ENCODE results near the gene ARL13B.

ARL13B gene

DNA sequence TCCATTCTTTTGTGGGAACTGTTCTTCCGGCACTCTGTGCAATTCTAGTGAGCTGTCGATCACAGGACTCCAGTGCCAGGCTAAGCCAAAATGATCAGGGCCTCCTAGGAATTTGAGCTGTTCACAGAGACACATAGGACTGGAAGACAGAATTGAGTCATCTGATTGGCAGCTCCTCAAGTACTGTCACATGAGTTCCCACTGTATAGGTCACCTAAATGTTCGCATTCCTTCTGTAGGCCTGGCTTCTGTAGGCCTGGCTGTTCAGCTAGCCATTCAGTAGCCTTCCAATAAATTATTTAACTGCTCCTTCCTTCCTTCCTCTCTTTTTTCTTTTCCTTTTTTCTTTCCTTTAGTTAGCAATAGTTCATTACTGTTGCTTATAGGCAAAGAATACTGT is 10.5 kb upstream of the ARL13B start:
- no peaks in the 10 kb centered on the region for H3K9me3 ChIP-seq (ENCODE audit: control insufficient read depth, insufficient read depth, low read length)
- no peak overlapping the region for H3K4me3 ChIP-seq (ENCODE audit: low read length)
- no peaks in the 10 kb centered on the region; the same call in 1 of the 2 replicates for H3K27me3 ChIP-seq (ENCODE audit: control insufficient read depth, insufficient read depth, low read length)
- H3K4me1 ChIP-seq (ENCODE audit: control insufficient read depth, insufficient read depth, low read length), result no peaks in the 10 kb centered on the region
- DNase-seq (ENCODE audit: low read depth, low spot score), result no peak
- H3K27ac ChIP-seq (ENCODE audit: low read length), result no peak overlapping the region
- WGBS (ENCODE audit: insufficient coverage, insufficient read length), result no CpG with 5 or more reads among the region's 3 CpGs
- no peaks in the 10 kb centered on the region for H3K36me3 ChIP-seq (ENCODE audit: control insufficient read depth, insufficient read depth, low read length)

DNA sequence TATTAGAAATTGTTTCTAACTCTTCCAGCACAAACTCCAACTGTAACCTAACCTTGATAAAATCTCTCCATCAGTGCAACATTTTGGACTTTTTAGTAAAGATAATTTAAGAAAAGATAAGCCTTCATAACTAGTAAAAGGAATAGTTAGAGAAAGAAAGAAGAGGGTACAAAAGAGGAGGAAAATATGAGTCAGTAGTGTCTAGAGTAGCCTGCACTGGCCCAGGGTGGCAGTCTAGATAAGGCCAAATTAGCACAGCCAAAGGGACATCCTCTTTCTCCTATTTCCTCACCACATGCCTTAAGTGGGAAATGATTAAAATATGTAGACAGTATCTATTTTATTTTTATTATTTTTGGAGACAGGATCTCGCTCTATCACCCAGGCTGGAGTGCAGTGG is 10.0 kb upstream of the ARL13B start:
- Histone ChIP-seq H3K9me3 (ENCODE audit: control insufficient read depth, insufficient read depth, low read length) (no peaks in the 10 kb centered on the region), H3K27me3 (ENCODE audit: control insufficient read depth, insufficient read depth, low read length) (no peaks in the 10 kb centered on the region; the same call in 1 of the 2 replicates), H3K27ac (ENCODE audit: low read length) (no peak overlapping the region), H3K36me3 (ENCODE audit: control insufficient read depth, insufficient read depth, low read length) (no peaks in the 10 kb centered on the region), H3K4me1 (ENCODE audit: control insufficient read depth, insufficient read depth, low read length) (no peaks in the 10 kb centered on the region), H3K4me3 (ENCODE audit: low read length) (no peak overlapping the region)
- DNase-seq (ENCODE audit: low read depth, low spot score), result no peak
- no CpG with 5 or more reads among the region's 1 CpG for WGBS (ENCODE audit: insufficient coverage, insufficient read length)

DNA sequence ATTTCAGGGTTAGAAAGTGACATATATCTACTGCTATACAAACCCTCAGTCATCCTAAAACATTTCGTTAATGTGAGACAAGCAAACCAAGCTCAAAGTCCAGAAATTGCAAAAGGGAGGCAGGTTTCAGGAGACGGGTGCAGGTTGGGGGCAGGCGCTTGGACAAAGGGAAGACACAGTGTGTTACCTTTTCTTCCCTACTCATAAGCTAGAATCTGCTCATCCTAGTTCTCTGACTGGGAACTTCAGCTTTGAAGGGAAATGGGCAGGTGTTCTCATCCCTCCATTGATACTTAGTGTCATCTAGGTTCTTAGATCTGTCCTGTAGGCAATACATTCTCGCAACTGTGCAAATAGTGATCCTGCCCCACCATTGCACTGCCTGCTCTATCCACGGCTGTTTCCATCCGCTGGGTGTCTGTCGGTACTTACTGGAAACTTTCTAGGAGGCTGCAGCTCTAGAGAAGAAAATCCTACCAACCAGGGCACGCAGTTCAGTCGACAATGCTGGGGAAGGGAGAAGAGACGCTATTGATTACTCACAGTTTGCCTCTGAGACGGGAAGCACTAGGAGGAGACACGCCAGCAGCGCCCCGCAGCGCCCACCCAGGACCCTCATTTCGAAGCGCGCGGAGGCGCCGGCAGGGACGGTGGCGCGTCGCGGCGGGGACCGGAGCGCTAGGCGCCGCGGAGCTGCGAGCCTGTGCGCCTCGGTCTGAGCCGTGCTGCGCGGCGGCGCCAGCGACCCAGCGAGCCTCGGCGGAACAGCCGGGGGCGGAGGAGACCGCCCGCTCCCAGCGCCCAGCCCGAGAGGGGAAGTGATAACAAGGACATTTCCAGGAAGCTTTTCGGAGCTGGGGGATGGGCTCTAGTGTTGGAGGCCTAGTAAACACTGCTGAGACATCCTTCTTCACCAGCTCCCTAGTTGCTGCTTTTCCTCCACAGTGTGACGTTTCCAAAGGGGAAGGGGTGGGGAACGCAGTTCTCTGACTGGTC is 6.5 kb upstream of the ARL13B start, which contains the start of gene PROS1:
PROS1 (minus strand) TSS at position 766 of the 996 bp plus-strand sequence; CDS start at position 619, 147 bp downstream.
- Histone ChIP-seq H3K36me3 (ENCODE audit: control insufficient read depth, insufficient read depth, low read length) (no peaks in the 10 kb centered on the region), H3K4me1 (ENCODE audit: control insufficient read depth, insufficient read depth, low read length) (no peaks in the 10 kb centered on the region), H3K27me3 (ENCODE audit: control insufficient read depth, insufficient read depth, low read length) (no peaks in the 10 kb centered on the region; the same call in 1 of the 2 replicates), H3K4me3 (ENCODE audit: low read length) (peak within 1 kb of the TSS; percentile 61), H3K27ac (ENCODE audit: low read length) (no peak within 1 kb of the TSS), H3K9me3 (ENCODE audit: control insufficient read depth, insufficient read depth, low read length) (no peaks in the 10 kb centered on the region)
- WGBS (ENCODE audit: insufficient coverage, insufficient read length), result no CpG with 5 or more reads among the region's 53 CpGs
- DNase-seq (ENCODE audit: low read depth, low spot score), result peak; percentile 22

DNA sequence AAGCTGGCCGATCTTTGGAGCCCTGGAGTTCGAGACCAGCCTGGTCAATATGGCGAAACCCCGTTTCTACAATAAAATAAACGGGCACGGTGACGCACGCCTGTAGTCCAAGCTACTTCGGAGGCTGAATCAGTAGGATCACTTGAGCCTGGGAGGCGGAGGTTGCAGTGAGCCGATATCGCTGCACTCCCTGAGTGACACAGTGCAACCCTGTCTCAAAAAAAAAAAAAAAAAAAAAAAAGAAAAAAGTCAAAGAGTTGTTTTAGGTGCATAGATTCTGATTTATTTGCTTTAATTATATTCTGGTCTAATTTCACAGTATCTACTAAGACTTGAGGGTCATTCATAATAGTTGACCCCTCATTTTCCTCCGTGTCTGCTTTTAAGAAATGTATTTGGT is 1.7 kb downstream of the ARL13B start:
- Histone ChIP-seq H3K4me3 (ENCODE audit: low read length) (no peak overlapping the region), H3K36me3 (ENCODE audit: control insufficient read depth, insufficient read depth, low read length) (no peaks in the 10 kb centered on the region), H3K27me3 (ENCODE audit: control insufficient read depth, insufficient read depth, low read length) (no peaks in the 10 kb centered on the region), H3K27ac (ENCODE audit: low read length) (no peak overlapping the region), H3K9me3 (ENCODE audit: control insufficient read depth, insufficient read depth, low read length) (no peaks in the 10 kb centered on the region), H3K4me1 (ENCODE audit: control insufficient read depth, insufficient read depth, low read length) (no peaks in the 10 kb centered on the region)
- WGBS (ENCODE audit: insufficient coverage, insufficient read length), result no CpG with 5 or more reads among the region's 13 CpGs
- no peak for DNase-seq (ENCODE audit: low read depth, low spot score)

DNA sequence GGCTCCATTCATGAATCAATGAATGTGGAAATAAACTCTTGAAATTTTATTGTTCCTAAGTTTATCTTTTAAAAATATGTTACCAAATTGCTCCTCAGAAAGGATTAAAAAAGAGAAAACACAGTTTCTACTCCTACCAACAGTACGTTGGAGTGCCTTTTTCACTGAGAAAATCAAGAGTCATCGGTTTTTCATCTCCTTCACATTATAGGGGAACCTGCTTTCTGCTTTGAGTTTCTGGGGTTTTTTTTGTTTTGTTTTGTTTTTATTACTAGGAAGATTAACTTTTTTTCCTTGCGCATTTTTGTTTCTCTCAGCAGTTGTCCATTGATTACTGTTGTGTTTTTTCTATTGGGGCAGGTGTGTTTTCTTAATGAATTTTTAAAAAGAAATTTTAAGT is 3.5 kb downstream of the ARL13B start:
- Histone ChIP-seq H3K27me3 (ENCODE audit: control insufficient read depth, insufficient read depth, low read length) (no peaks in the 10 kb centered on the region), H3K9me3 (ENCODE audit: control insufficient read depth, insufficient read depth, low read length) (no peaks in the 10 kb centered on the region), H3K27ac (ENCODE audit: low read length) (no peak overlapping the region), H3K4me3 (ENCODE audit: low read length) (no peak overlapping the region), H3K36me3 (ENCODE audit: control insufficient read depth, insufficient read depth, low read length) (no peaks in the 10 kb centered on the region), H3K4me1 (ENCODE audit: control insufficient read depth, insufficient read depth, low read length) (no peaks in the 10 kb centered on the region)
- DNase-seq (ENCODE audit: low read depth, low spot score), result no peak
- whole genome bisulfite sequencing (ENCODE audit: insufficient coverage, insufficient read length), result no CpG with 5 or more reads among the region's 3 CpGs

DNA sequence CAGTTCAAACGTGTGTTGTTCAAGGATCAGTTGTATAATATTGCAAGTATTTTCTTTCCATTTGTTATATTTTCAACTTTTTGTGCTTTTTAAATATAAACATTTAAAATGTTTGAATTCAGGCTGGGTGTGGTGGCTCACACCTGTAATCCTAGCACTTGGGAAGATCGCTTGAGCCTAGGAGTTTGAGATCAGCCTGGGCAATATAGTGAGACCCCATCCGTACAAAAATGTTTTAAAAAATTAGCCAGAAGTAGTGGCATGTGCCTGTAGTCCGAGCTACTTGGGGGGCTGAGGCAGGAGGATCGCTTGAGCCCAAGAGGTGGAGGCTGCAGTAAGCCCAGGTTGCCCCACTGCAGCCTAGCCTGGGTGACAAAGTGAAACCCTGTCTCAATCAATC is 4.7 kb downstream of the ARL13B start:
- no peaks in the 10 kb centered on the region for H3K27me3 ChIP-seq (ENCODE audit: control insufficient read depth, insufficient read depth, low read length)
- whole genome bisulfite sequencing (ENCODE audit: insufficient coverage, insufficient read length), result no CpG with 5 or more reads among the region's 5 CpGs

DNA sequence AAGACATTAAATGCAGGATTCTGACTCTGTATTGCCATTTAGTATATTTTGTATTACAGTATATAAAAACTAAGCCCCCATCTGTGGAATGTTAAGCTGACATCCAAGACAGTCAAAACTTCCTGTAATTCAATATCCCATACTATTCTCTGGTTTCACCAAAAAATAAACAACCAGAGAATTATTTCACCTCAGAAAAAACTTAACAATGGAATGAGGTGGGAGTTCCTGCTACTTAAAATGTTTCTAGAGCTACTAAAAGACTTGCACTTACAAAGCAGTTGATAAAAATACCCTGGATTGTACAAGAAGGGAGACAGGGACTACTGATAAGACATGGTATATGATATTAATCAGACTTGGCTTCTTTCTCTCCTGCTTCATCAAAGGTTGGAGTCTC is 8.3 kb downstream of the ARL13B start:
- H3K4me1 ChIP-seq (ENCODE audit: control insufficient read depth, insufficient read depth, low read length), result no peaks in the 10 kb centered on the region
- H3K27ac ChIP-seq (ENCODE audit: low read length), result no peak overlapping the region
- no peaks in the 10 kb centered on the region for H3K9me3 ChIP-seq (ENCODE audit: control insufficient read depth, insufficient read depth, low read length)
- no peaks in the 10 kb centered on the region for H3K27me3 ChIP-seq (ENCODE audit: control insufficient read depth, insufficient read depth, low read length)
- no peak overlapping the region for H3K4me3 ChIP-seq (ENCODE audit: low read length)
- no peak for DNase-seq (ENCODE audit: low read depth, low spot score)
- H3K36me3 ChIP-seq (ENCODE audit: control insufficient read depth, insufficient read depth, low read length), result no peaks in the 10 kb centered on the region

More for the DNA sequence above, 4.7 kb downstream of the ARL13B start:
- Histone ChIP-seq H3K9me3 (ENCODE audit: control insufficient read depth, insufficient read depth, low read length) (no peaks in the 10 kb centered on the region), H3K27ac (ENCODE audit: low read length) (no peak overlapping the region), H3K4me3 (ENCODE audit: low read length) (no peak overlapping the region), H3K4me1 (ENCODE audit: control insufficient read depth, insufficient read depth, low read length) (no peaks in the 10 kb centered on the region), H3K36me3 (ENCODE audit: control insufficient read depth, insufficient read depth, low read length) (no peaks in the 10 kb centered on the region)
- DNase-seq (ENCODE audit: low read depth, low spot score), result no peak

DNA sequence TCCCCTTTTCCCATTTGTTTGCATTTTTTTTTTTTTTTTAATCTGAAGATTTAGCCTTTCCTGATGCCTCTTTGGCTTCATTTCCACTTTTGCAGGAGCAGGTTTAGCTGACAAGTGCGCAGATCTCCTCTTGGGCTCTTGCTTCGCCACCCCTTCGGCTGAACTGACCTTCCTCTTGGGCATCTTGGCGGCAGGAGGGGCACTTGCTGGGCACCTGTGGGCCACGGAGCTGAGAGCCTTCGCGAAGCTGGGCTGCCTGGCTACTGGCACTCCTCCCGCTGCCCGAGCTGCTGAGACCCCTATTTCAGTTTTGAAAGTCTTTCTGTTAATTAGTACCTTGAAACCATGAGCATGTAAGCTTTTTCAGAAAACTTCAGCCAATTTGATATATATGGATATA is 8.8 kb downstream of the ARL13B start:
- Histone ChIP-seq H3K9me3 (ENCODE audit: control insufficient read depth, insufficient read depth, low read length) (no peaks in the 10 kb centered on the region), H3K4me3 (ENCODE audit: low read length) (no peak overlapping the region), H3K27me3 (ENCODE audit: control insufficient read depth, insufficient read depth, low read length) (no peaks in the 10 kb centered on the region), H3K27ac (ENCODE audit: low read length) (no peak overlapping the region), H3K4me1 (ENCODE audit: control insufficient read depth, insufficient read depth, low read length) (no peaks in the 10 kb centered on the region), H3K36me3 (ENCODE audit: control insufficient read depth, insufficient read depth, low read length) (no peaks in the 10 kb centered on the region)
- no CpG with 5 or more reads among the region's 9 CpGs for WGBS (ENCODE audit: insufficient coverage, insufficient read length)
- DNase-seq (ENCODE audit: low read depth, low spot score), result no peak

DNA sequence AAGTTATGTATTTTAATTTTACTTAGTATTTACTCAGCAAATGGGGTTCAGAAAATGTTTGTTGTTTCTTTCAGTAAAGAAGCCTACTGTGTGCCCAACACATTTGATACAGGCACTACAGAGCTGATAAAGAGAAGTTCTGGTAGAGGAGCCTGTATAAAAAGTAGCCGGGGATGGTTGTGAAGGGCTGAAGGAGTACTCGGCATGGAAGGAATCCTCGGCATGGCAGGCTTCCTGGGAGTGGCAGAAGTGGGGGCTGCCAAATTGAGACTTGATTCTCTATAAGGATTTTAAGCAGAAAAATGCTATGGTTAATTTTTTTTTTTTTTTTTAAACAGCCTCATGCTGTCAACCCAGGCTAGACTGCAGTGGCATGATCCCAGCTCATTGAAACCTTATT is 9.3 kb downstream of the ARL13B start:
- Histone ChIP-seq H3K9me3 (ENCODE audit: control insufficient read depth, insufficient read depth, low read length) (no peaks in the 10 kb centered on the region), H3K36me3 (ENCODE audit: control insufficient read depth, insufficient read depth, low read length) (no peaks in the 10 kb centered on the region), H3K4me3 (ENCODE audit: low read length) (no peak overlapping the region), H3K4me1 (ENCODE audit: control insufficient read depth, insufficient read depth, low read length) (0 out of 2 replicates have a peak, but pooled peaks cover 1% of the 10 kb centered on the region), H3K27me3 (ENCODE audit: control insufficient read depth, insufficient read depth, low read length) (no peaks in the 10 kb centered on the region), H3K27ac (ENCODE audit: low read length) (no peak overlapping the region)
- WGBS (ENCODE audit: insufficient coverage, insufficient read length), result no CpG with 5 or more reads among the region's 3 CpGs
- DNase-seq (ENCODE audit: low read depth, low spot score), result no peak

DNA sequence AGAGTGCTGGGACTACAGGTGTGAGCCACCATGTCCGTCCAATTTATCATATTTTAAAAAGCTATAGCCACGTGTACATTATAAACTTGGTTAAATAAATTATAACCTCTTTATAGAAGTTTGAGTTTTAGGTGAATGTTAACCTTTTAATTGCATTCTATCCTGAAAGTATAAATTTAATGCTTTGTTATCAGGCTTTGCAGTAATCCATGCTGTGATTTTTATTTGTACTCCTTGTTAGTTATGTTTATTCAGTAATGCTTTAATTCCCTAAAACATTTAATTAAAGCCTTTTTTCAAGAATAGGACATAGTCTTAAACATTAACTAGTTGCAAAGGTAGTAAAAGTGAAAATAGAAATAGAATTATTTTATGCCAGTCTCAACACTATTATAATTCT is 11.7 kb downstream of the ARL13B start:
- Histone ChIP-seq H3K36me3 (ENCODE audit: control insufficient read depth, insufficient read depth, low read length) (no peaks in the 10 kb centered on the region), H3K27ac (ENCODE audit: low read length) (no peak overlapping the region), H3K27me3 (ENCODE audit: control insufficient read depth, insufficient read depth, low read length) (no peaks in the 10 kb centered on the region), H3K4me3 (ENCODE audit: low read length) (no peak overlapping the region), H3K4me1 (ENCODE audit: control insufficient read depth, insufficient read depth, low read length) (0 out of 2 replicates have a peak, but pooled peaks cover 1% of the 10 kb centered on the region), H3K9me3 (ENCODE audit: control insufficient read depth, insufficient read depth, low read length) (no peaks in the 10 kb centered on the region)
- WGBS (ENCODE audit: insufficient coverage, insufficient read length), result no CpG with 5 or more reads among the region's 2 CpGs
- no peak for DNase-seq (ENCODE audit: low read depth, low spot score)

Measured in iPS DF 6.9 (cell line).